Fibroblast of skin of back (primary cell): ENCODE results near the gene RALGPS2.

Experiments
- DNase-seq: peaks from one replicate; pipeline ENCODE4 v3.0.0-alpha.2; 2013

The RALGPS2 gene

GRCh38 chr1:178969226-178969987 lies 244.4 kb downstream of the RALGPS2 start:
- DNase-seq, result no peak

GRCh38 chr1:178970184-178970583 lies 245.1 kb downstream of the RALGPS2 start:
- DNase-seq, result no peak
